ENCODE results near the gene MEGF10.

MEGF10 gene

DNA sequence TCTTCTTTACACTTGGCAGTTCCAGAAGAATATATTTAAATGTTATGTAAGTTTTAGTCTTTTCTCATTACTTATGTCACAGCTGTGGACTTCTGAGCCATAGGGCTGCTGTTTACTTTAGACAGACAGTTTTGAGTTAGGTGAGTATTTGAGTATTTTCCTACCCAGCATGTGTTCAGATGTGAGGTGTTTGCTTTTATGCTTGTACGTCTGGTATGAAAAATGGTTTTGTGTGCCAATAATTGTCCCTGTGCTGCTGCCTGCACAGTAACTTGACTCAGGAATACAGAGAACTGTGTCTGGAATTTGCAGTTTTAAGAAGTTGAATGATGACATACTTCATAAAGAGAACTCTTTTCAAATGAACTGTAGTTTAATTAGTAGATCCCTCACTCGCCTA lies 20.8 kb downstream of the MEGF10 start:
- H3K9ac ChIP-seq (ENCODE audit: low read length): no peak overlapping the region
- H3K4me3 ChIP-seq (ENCODE audit: low read depth, low read length, poor library complexity, severe bottlenecking): no peak overlapping the region
- no peaks in the 10 kb centered on the region for H3K27me3 ChIP-seq (ENCODE audit: insufficient read depth, low read length)
- H3K4me2 ChIP-seq (ENCODE audit: low read length): no peak overlapping the region
- no peaks in the 10 kb centered on the region for H3K9me3 ChIP-seq (ENCODE audit: low read length)
- H3K79me2 ChIP-seq (ENCODE audit: insufficient read depth, low read length): no peaks in the 10 kb centered on the region
- H3K9me2 ChIP-seq (ENCODE audit: low read depth, low read length): no peaks in the 10 kb centered on the region
- no peak overlapping the region for H3K27ac ChIP-seq (ENCODE audit: low read depth, low read length, poor library complexity, severe bottlenecking)
- no peaks in the 10 kb centered on the region for H3K36me3 ChIP-seq (ENCODE audit: insufficient read depth, low read length)
- TF ChIP-seq, protein P1, sequence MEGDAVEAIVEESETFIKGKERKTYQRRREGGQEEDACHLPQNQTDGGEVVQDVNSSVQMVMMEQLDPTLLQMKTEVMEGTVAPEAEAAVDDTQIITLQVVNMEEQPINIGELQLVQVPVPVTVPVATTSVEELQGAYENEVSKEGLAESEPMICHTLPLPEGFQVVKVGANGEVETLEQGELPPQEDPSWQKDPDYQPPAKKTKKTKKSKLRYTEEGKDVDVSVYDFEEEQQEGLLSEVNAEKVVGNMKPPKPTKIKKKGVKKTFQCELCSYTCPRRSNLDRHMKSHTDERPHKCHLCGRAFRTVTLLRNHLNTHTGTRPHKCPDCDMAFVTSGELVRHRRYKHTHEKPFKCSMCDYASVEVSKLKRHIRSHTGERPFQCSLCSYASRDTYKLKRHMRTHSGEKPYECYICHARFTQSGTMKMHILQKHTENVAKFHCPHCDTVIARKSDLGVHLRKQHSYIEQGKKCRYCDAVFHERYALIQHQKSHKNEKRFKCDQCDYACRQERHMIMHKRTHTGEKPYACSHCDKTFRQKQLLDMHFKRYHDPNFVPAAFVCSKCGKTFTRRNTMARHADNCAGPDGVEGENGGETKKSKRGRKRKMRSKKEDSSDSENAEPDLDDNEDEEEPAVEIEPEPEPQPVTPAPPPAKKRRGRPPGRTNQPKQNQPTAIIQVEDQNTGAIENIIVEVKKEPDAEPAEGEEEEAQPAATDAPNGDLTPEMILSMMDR (IDR thresholded peaks at IDR 0.05; ENCODE audit: low read length): no peak
- no peak for TF ChIP-seq EZH2 (IDR thresholded peaks at IDR 0.05; ENCODE audit: borderline replicate concordance, low read length)
- H4K20me1 ChIP-seq (ENCODE audit: insufficient read depth, low read length): no peaks in the 10 kb centered on the region
- no peak overlapping the region for H2AFZ ChIP-seq (ENCODE audit: low read length)
- H3K4me1 ChIP-seq (ENCODE audit: insufficient read depth, low read length, severe bottlenecking): no peaks in the 10 kb centered on the region
- H3F3A ChIP-seq (ENCODE audit: insufficient read depth, low read length): no peaks in the 10 kb centered on the region

DNA sequence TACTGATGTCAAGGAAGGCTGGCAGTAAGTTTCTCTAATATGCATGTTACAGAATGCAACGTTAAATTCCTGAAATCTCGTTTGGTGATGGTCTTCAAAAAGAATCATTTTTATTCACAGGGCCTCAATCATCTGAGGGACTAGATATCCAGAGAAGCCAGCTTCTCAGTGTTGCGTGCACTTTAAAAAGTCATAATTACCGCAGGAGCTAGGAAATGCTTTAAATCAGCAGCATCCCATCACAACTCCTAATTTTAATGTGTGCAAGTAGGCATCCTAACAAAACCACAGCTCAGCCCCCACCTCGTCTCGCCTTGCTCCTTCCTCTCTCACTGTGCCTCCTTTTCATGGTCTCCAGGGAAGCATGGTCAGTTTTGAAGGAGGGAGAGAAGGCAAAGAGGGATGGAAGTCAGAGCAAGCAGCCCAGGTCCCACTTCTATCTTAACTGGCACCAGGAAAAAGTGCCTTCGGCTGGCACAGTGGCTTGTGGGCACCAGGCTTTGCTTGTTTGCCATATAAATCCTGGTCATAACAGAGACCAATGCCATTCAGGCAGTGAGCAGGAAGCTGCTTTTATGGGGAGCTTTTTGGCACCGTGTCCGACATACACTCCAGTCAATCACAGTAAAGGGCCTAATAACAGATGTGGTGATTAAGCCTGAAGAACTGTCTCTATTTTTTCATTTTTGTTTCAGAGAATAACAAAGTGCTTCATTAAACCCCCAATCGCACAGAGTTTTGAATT lies 21.4 kb downstream of the MEGF10 start:
- Histone ChIP-seq H3K9ac (ENCODE audit: low read length) (no peak overlapping the region), H3K27me3 (ENCODE audit: insufficient read depth, low read length) (no peaks in the 10 kb centered on the region), H3K36me3 (ENCODE audit: insufficient read depth, low read length) (no peaks in the 10 kb centered on the region), H4K20me1 (ENCODE audit: insufficient read depth, low read length) (no peaks in the 10 kb centered on the region), H3F3A (ENCODE audit: insufficient read depth, low read length) (no peaks in the 10 kb centered on the region), H3K79me2 (ENCODE audit: insufficient read depth, low read length) (no peaks in the 10 kb centered on the region), H3K9me3 (ENCODE audit: low read length) (no peaks in the 10 kb centered on the region), H3K4me1 (ENCODE audit: insufficient read depth, low read length, severe bottlenecking) (no peaks in the 10 kb centered on the region), H3K4me2 (ENCODE audit: low read length) (no peak overlapping the region), H2AFZ (ENCODE audit: low read length) (no peak overlapping the region), H3K4me3 (ENCODE audit: low read depth, low read length, poor library complexity, severe bottlenecking) (no peak overlapping the region), H3K9me2 (ENCODE audit: low read depth, low read length) (no peaks in the 10 kb centered on the region), H3K27ac (ENCODE audit: low read depth, low read length, poor library complexity, severe bottlenecking) (no peak overlapping the region)
- TF ChIP-seq, protein P1 (IDR thresholded peaks at IDR 0.05; ENCODE audit: low read length): no peak
- TF ChIP-seq EZH2 (IDR thresholded peaks at IDR 0.05; ENCODE audit: borderline replicate concordance, low read length): no peak

DNA sequence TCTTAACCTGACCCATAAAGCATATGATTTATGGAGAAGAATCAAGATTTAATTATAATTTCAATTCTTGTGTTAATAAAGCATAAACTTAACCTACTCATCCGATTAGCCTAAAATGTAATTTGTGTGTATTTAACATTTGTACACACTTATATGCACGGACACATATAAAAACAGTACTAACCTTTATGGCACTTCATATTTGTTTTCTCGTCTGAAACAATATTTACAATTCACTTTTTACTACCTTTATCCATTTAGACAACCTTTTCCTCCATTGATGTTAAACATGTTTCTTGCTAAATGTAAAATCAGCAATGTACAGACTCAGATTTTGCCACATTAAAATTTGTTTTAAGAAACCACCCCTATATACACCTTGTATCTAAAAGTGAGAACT lies 22.8 kb downstream of the MEGF10 start:
- no peak overlapping the region for H3K9ac ChIP-seq (ENCODE audit: low read length)
- no peak for TF ChIP-seq EZH2 (IDR thresholded peaks at IDR 0.05; ENCODE audit: borderline replicate concordance, low read length)
- TF ChIP-seq, protein P1 (IDR thresholded peaks at IDR 0.05; ENCODE audit: low read length): no peak
- no peaks in the 10 kb centered on the region for H3K27me3 ChIP-seq (ENCODE audit: insufficient read depth, low read length)
- no peaks in the 10 kb centered on the region for H3K4me1 ChIP-seq (ENCODE audit: insufficient read depth, low read length, severe bottlenecking)
- H4K20me1 ChIP-seq (ENCODE audit: insufficient read depth, low read length): no peaks in the 10 kb centered on the region
- H3K9me2 ChIP-seq (ENCODE audit: low read depth, low read length): no peaks in the 10 kb centered on the region
- no peaks in the 10 kb centered on the region for H3K79me2 ChIP-seq (ENCODE audit: insufficient read depth, low read length)
- H2AFZ ChIP-seq (ENCODE audit: low read length): no peak overlapping the region
- no peak overlapping the region for H3K27ac ChIP-seq (ENCODE audit: low read depth, low read length, poor library complexity, severe bottlenecking)
- no peaks in the 10 kb centered on the region for H3K36me3 ChIP-seq (ENCODE audit: insufficient read depth, low read length)
- no peaks in the 10 kb centered on the region for H3K9me3 ChIP-seq (ENCODE audit: low read length)
- no peak overlapping the region for H3K4me3 ChIP-seq (ENCODE audit: low read depth, low read length, poor library complexity, severe bottlenecking)
- no peak overlapping the region for H3K4me2 ChIP-seq (ENCODE audit: low read length)
- H3F3A ChIP-seq (ENCODE audit: insufficient read depth, low read length): no peaks in the 10 kb centered on the region
